Activated naive CD4-positive, alpha-beta T cell treated with Interleukin-2 at 50 U/mL for 16 hours (primary cell): Measurements from ENCODE around the gene ZFYVE28.

Experiments
- DNase-seq: peaks from one replicate; pipeline ENCODE4 v3.0.0-alpha.2; 2020

Gene ZFYVE28

GRCh38 chr4:2327579-2327978 is 90.9 kb downstream of the ZFYVE28 start:
- DNase-seq, result no peak

- DNase-seq, result no peak
Measured at GRCh38 chr4:2324891-2325290, 93.6 kb downstream of the ZFYVE28 start.

- no peak for DNase-seq
Measured at GRCh38 chr4:2322841-2323240, 95.6 kb downstream of the ZFYVE28 start.

GRCh38 chr4:2322227-2322626 is 96.2 kb downstream of the ZFYVE28 start:
- DNase-seq, result no peak

- no peak for DNase-seq
Measured at GRCh38 chr4:2321279-2322196, 96.9 kb downstream of the ZFYVE28 start.

- DNase-seq, result no peak
Measured at GRCh38 chr4:2320746-2321145, 97.7 kb downstream of the ZFYVE28 start.

GRCh38 chr4:2320152-2320551 is 98.3 kb downstream of the ZFYVE28 start:
- DNase-seq, result no peak

- no peak for DNase-seq
Measured at GRCh38 chr4:2318885-2319284, 99.6 kb downstream of the ZFYVE28 start.

GRCh38 chr4:2318476-2318875 is 100.0 kb downstream of the ZFYVE28 start:
- DNase-seq, result no peak

GRCh38 chr4:2313366-2313765 is 105.1 kb downstream of the ZFYVE28 start:
- no peak for DNase-seq

GRCh38 chr4:2306773-2307410 is 111.6 kb downstream of the ZFYVE28 start:
- DNase-seq, result no peak

- no peak for DNase-seq
Measured at GRCh38 chr4:2305766-2306501, 112.5 kb downstream of the ZFYVE28 start.

GRCh38 chr4:2304877-2305561 is 113.4 kb downstream of the ZFYVE28 start:
- DNase-seq, result no peak

GRCh38 chr4:2304321-2304876 is 114.0 kb downstream of the ZFYVE28 start:
- DNase-seq, result no peak

- DNase-seq, result no peak
Measured at GRCh38 chr4:2303686-2304320, 114.6 kb downstream of the ZFYVE28 start.

- DNase-seq, result no peak
Measured at GRCh38 chr4:2303121-2303685, 115.2 kb downstream of the ZFYVE28 start.

GRCh38 chr4:2302387-2303119 is 115.9 kb downstream of the ZFYVE28 start:
- no peak for DNase-seq

GRCh38 chr4:2301806-2302205 is 116.6 kb downstream of the ZFYVE28 start:
- no peak for DNase-seq

- DNase-seq, result no peak
Measured at GRCh38 chr4:2301225-2301642, 117.2 kb downstream of the ZFYVE28 start.

GRCh38 chr4:2300431-2301224 is 117.8 kb downstream of the ZFYVE28 start:
- DNase-seq, result no peak
